Keratinocyte (primary cell): ENCODE results near the gene ZP1. TPM values are rescaled to one million over a fixed set of nuclear protein-coding genes. Genes with fewer than 3 reads are reported as not detected.

ENCODE experiments used
- DNase-seq: peaks from one replicate; pipeline ENCODE4 v3.0.0-alpha.2; 2011; ENCODE audit warnings: low read depth, missing footprints, low spot score
- FAIRE-seq: peaks from 2 replicates; lab custom pipeline; 2011; peaks lifted over from hg19 to GRCh38; lab: Jason Lieb, UNC
- H2AFZ ChIP-seq: 2 replicates; pipeline ENCODE4 v1.6.0; 2012; ENCODE audit warnings: low read length, control low read depth, inconsistent platforms; ENCODE audit not compliant: control insufficient read depth
- H3K27ac ChIP-seq: 2 replicates; pipeline ENCODE4 v1.5.1; 2011; ENCODE audit warnings: low read length; ENCODE audit not compliant: control insufficient read depth, insufficient read depth
- H3K27me3 ChIP-seq: 3 replicates; pipeline ENCODE4 v1.6.0; 2011; ENCODE audit warnings: low read length; ENCODE audit not compliant: control insufficient read depth, insufficient read depth; ENCODE audit errors: extremely low read depth
- H3K36me3 ChIP-seq, 2 experiments: 2 replicates in 1 of 2; 3 replicates in 1 of 2; pipeline ENCODE4 v1.5.1; 2011; ENCODE audit warnings: low read length in 2 of 2, mild to moderate bottlenecking in 1 of 2; ENCODE audit not compliant: control insufficient read depth in 2 of 2, insufficient read depth in 2 of 2; ENCODE audit errors: extremely low read depth in 1 of 2
- H3K4me1 ChIP-seq: 3 replicates; pipeline ENCODE4 v1.5.1; 2011; ENCODE audit warnings: low read length; ENCODE audit not compliant: control insufficient read depth, insufficient read depth; ENCODE audit errors: extremely low read depth
- H3K4me2 ChIP-seq: 3 replicates; pipeline ENCODE4 v1.6.0; 2011; ENCODE audit warnings: low read depth, low read length; ENCODE audit not compliant: control insufficient read depth, insufficient read depth; ENCODE audit errors: extremely low read depth
- H3K4me3 ChIP-seq, 3 experiments: fragments of 200-600 bp in 1 of 3; sonication (generic) in 1 of 3; 2 replicates in 2 of 3; 3 replicates in 1 of 3; pipeline ENCODE4 v1.5.1; 2011 to 2016; ENCODE audit warnings: low read length in 3 of 3, mild to moderate bottlenecking in 3 of 3, control low read depth in 2 of 3, inconsistent platforms in 1 of 3, low read depth in 1 of 3, mixed read lengths in 1 of 3, mixed run types in 1 of 3, moderate library complexity in 1 of 3; ENCODE audit not compliant: control insufficient read depth in 2 of 3, insufficient read depth in 2 of 3; ENCODE audit errors: extremely low read depth in 1 of 3
- H3K79me2 ChIP-seq: 2 replicates; pipeline ENCODE4 v1.6.0; 2012; ENCODE audit warnings: low read length; ENCODE audit not compliant: control insufficient read depth, insufficient read depth
- H3K9ac ChIP-seq: 3 replicates; pipeline ENCODE4 v1.6.0; 2011; ENCODE audit warnings: low read length; ENCODE audit not compliant: control insufficient read depth, insufficient read depth; ENCODE audit errors: extremely low read depth
- H3K9me1 ChIP-seq: 3 replicates; pipeline ENCODE4 v1.6.0; 2011; ENCODE audit warnings: low read length; ENCODE audit not compliant: control insufficient read depth, insufficient read depth; ENCODE audit errors: extremely low read depth
- H3K9me3 ChIP-seq: 2 replicates; pipeline ENCODE4 v1.5.1; 2012; ENCODE audit warnings: low read depth, low read length; ENCODE audit not compliant: control insufficient read depth
- H4K20me1 ChIP-seq: 3 replicates; pipeline ENCODE4 v1.6.0; 2011; ENCODE audit warnings: low read length; ENCODE audit not compliant: control insufficient read depth, insufficient read depth; ENCODE audit errors: extremely low read depth
- CTCF ChIP-seq, 3 experiments: IDR thresholded peaks in 1 of 3; conservative IDR thresholded peaks in 1 of 3; optimal IDR thresholded peaks in 1 of 3; 2 replicates in 2 of 3; 3 replicates in 1 of 3; pipeline versions ENCODE3 to v1.5.1; 2011; ENCODE audit warnings: low read length in 3 of 3, mild to moderate bottlenecking in 3 of 3, moderate library complexity in 2 of 3, control low read depth in 1 of 3, inconsistent platforms in 1 of 3; ENCODE audit not compliant: insufficient read depth in 2 of 3; ENCODE audit errors: extremely low read depth in 1 of 3
- EZH2 ChIP-seq: IDR thresholded peaks from one replicate; pipeline ENCODE4 v1.6.1; 2012; ENCODE audit warnings: inconsistent platforms, mild to moderate bottlenecking, low read length, moderate library complexity
- dilution Hi-C: fragments of 300-500 bp; cut with MboI; formaldehyde crosslinking; loops from one replicate; pipeline ENCODE4 v1.7.0; 2020; ENCODE audit warnings: low sequenced_read_pairs; ENCODE audit not compliant: extremely low pct_ligation_motif_present
- polyA plus RNA-seq, 5 experiments: library from polyadenylated mRNA; depleted of rRNA in 3 of 5; stranded (reverse) in 3 of 5; stranded (forward) in 1 of 5; unstranded in 1 of 5; fragments of >200 nt; gene quantifications; 1 replicate in 1 of 5; 2 replicates in 3 of 5; 3 replicates in 1 of 5; pipeline versions ENCODE4 v1.2.1 to v1.2.3, GENCODE V29; 2011 to 2012; ENCODE audit warnings: missing spikeins in 2 of 5, low read depth in 1 of 5, low replicate concordance in 1 of 5

The ZP1 gene
- polyA plus RNA-seq, 1 donor (not counting 4 experiments of a cell fraction or from before 2014, with no cell fraction given): not detected

- FAIRE-seq: no peak
These were observed 22.0 kb upstream of the ZP1 start for GRCh38 chr11:60845338-60845737.

DNA sequence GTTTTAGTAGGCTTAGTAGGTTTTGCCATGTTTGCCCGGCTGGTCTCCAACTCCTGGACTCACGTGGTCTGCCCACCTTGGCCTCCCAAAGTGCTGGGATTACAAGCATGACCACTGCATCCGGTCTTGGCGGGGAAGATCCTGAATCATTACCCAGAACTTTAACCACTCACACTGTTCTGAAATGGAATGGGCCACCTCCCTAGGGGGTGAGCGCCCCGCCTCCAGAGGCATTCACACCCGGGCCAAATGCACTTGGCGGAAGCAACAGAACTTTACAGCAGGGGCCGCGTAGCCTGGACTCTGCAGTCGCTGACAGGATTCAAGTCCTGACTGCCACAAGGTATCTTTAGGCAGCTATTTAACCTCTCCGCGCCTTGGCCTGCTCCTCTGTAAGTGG lies 20.1 kb upstream of the ZP1 start:
- Histone ChIP-seq H3K27ac (no peak overlapping the region), H3K4me1 (peaks cover 21% of the 10 kb centered on the region), H3K4me3 (no peak overlapping the region), H4K20me1 (peaks cover 8% of the 10 kb centered on the region), H3K27me3 (no peaks in the 10 kb centered on the region), H3K9ac (no peak overlapping the region), H3K9me1 (no peaks in the 10 kb centered on the region), H3K36me3 (peaks cover 25 to 43% of the 10 kb centered on the region in 2 experiments), H3K9me3 (no peaks in the 10 kb centered on the region), H3K4me2 (no peak overlapping the region), H3K79me2 (peaks cover 41% of the 10 kb centered on the region), H2AFZ (no peak overlapping the region)
- no peak for TF ChIP-seq CTCF (optimal IDR thresholded peaks at IDR 0.05 in 1 of 3, IDR thresholded peaks at IDR 0.05 in 1 of 3, conservative IDR thresholded peaks at IDR 0.05 in 1 of 3; ENCODE audit: extremely low read depth in 1 of 3, insufficient read depth in 2 of 3, low read length in 3 of 3)
- no peak for TF ChIP-seq EZH2
- no peak for FAIRE-seq
- dilution Hi-C loops: no loop called here
- DNase-seq: no peak

More at GRCh38 chr11:60845338-60845737, 22.0 kb upstream of the ZP1 start:
- Histone ChIP-seq H2AFZ (no peak overlapping the region), H3K27ac (no peak overlapping the region), H3K27me3 (no peaks in the 10 kb centered on the region), H3K79me2 (peaks cover 44% of the 10 kb centered on the region), H3K9me3 (no peaks in the 10 kb centered on the region), H3K4me2 (peak overlapping the region; percentile 96), H3K9me1 (no peaks in the 10 kb centered on the region), H3K4me1 (peaks cover 29% of the 10 kb centered on the region), H4K20me1 (peaks cover 8% of the 10 kb centered on the region), H3K9ac (no peak overlapping the region), H3K4me3 (no peak overlapping the region), H3K36me3 (peaks cover 19 to 39% of the 10 kb centered on the region in 2 experiments)
- dilution Hi-C loops: no loop called here
- TF ChIP-seq EZH2: no peak
- TF ChIP-seq CTCF (optimal IDR thresholded peaks at IDR 0.05 in 1 of 3, IDR thresholded peaks at IDR 0.05 in 1 of 3, conservative IDR thresholded peaks at IDR 0.05 in 1 of 3; ENCODE audit: extremely low read depth in 1 of 3, insufficient read depth in 2 of 3, low read length in 3 of 3): no peak
- DNase-seq: no peak
